HG02884 (cell line): ENCODE results near the gene RFX5.
"Not testable (repeated sequence)": the region's sequence is repeated elsewhere in the genome, so short reads cannot be mapped to it uniquely, and the experiment has no call there.

Experiments used
- ATAC-seq: cut with Tn5 transposase; IDR thresholded peaks from one replicate; pipeline ENCODE4 v1.9.1; 2021; ENCODE audit warnings: mild to moderate bottlenecking, moderate library complexity; ENCODE audit not compliant: unreplicated experiment

The RFX5 gene

DNA sequence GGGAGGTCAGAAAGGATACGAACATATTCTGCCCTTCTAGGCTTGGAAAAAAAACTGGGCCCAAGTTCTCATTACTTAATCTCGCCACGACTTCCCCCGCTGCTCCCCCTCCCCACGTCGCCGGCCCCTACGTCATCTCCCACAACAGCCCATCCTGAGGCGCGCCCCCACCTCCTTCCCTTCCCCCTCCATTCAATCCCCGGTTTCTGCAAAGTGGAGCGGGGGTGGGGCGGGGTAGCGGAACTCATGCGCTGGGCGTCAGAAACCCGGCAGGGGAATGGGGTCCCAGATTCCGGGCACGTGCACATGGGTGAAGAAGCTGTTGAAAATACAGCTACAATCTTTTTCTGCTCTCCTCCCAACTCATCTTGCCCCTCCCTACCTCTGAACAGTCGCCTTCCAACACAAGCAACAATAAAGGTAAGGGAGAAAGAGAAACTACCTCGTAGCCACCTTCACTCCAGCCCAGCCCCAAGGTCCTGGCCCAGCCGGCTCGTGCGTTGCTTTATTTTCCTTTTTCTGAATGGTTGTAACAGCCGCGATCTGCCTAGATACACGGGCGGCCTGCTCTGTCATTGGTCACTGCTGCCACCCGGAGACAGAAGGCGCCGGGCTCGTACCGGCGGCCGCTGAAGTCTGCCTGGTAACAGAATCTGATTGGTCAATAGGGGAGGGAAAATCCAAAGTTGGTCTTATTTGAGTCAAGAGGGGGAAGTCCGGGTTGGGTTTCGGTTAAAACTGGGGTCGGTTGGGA, at the start of gene RFX5:
TSS of gene RFX5 (minus strand) at position 484 of the 754 bp plus-strand sequence. CDS start 932 bp downstream, outside the sequence.
- peak; percentile 92 for ATAC-seq

GRCh38 chr1:151396265-151396664, 49.2 kb upstream of the RFX5 start:
- ATAC-seq: not testable (repeated sequence)

- ATAC-seq: no peak
Measured at GRCh38 chr1:151393583-151393982, 46.5 kb upstream of the RFX5 start.

DNA sequence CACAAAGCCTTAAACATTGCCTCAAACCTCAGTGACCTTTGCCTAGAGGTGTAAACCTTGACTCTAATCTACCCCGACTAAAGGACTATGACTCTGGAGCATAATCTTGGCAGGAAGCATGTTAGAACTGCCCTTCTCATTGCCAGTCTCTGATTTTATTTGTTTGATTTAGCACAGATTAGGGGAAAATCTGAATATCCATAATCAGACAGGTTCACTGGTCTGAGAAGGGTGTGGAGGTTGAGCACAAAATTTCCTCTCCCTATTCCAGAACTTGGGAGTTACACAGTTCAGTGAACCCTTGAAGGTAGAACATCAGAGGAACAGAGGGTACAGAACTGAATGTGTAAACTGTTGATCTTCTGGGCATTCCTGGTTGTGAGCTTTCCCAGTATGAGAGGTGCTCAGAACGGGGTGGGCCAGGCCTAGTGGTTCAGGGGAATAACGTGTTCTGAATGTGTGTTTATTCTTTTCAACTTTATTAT, 44.1 kb upstream of the RFX5 start:
- ATAC-seq: no peak

GRCh38 chr1:151390221-151391078, 43.4 kb upstream of the RFX5 start:
- ATAC-seq: not testable (repeated sequence)

- no peak for ATAC-seq
Measured at GRCh38 chr1:151386002-151386401, 39.0 kb upstream of the RFX5 start.

DNA sequence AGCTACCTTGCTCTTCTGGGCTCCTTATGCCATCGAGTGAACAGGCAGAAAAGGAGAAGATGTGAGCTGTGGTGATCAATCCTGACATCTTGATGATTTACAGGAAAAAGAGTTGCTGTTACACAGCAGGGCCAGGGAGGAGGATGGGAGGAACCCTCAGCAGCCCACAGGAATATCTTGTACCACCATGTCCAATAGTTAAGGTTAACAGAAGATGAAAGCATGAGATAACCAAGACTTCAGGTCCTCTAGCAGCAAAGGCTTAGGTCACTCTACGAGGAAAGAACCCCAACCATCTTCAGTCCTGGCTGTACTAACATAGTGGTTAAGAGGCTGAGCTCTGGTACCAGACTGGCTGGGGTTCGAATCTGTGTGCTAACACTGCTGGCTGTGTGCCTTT, 37.5 kb upstream of the RFX5 start:
- ATAC-seq: no peak

DNA sequence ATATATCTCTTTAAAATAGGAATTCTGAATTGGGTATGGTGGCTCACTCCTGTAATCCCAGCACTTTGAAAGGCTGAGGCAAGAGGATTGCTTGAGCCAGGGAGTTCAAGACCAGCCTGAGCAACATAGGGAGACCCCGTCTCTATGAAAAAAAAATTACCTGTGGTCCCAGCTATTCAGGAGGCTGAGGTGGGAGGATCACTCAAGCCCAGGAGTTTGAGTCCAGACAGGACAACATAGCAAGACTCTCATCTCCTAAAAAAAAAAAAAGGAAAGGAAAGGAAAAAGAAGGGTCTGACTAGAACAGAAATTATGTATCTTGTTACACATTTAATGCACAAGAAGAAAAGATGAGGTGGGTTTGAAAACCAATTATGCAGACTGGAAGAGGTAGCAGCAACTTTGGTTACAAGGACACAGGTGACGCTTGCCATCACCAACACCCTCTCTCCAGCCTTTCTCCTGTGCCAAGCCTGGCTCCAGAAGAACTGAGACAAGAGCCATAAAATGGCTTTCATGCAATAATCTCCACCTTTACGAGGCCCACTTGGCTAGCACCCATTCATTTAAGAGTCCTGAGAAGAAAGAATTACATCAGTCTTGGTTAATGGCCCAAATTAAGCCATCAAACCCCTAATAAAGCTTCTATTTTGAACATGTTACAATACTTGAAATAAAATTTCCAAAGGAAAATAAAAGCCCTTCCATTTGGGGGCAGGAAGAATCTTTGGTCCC, 30.3 kb upstream of the RFX5 start:
- no peak for ATAC-seq

- no peak for ATAC-seq
Measured at GRCh38 chr1:151373196-151373595, 26.1 kb upstream of the RFX5 start.

DNA sequence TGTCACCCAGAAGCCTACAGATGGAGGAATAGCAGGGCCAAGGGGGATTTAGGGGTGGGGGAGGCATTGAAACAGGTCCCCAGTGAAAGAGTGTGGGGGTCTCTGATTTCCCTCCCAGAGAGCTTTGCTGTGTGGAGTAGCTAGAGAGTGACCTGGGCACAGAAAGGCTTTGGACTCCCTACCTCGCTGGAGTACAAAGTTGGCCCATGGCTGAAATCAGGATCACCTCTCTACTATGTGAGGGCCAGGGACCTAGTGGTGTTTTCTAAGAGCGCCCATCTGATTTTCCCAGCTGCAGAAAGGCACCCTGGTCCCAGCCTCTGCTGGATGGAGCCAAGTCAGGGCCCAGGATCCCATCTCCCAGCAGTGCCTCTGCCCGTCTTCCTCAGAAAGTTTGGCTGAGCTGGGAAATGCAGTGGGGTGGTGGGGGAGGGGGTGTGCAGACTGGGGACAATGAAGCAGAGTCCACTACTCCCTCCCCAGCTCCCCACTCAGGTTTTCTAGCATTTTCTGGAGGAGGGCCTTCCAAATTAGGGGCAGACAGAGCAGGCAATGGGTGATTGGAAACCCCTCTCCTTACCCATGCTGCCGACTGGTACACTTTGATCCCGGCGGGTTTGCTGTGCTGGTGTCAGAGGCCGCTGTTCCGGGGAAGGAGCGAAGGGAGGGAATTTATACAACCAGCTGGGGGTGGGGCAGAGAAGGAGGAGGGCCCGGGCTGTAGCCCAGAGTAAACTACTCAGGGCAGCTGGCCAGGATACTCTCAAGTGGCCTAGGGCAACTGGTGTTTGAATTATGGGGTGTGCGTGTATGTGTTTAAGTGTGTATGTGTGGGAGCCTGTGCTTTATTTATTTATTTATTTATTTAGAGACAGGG, 25.2 kb upstream of the RFX5 start, which contains the start of gene SELENBP1:
TSS of gene SELENBP1 (minus strand) at position 648 of the 877 bp plus-strand sequence. CDS start at position 584, 64 bp downstream.
- no peak for ATAC-seq

DNA sequence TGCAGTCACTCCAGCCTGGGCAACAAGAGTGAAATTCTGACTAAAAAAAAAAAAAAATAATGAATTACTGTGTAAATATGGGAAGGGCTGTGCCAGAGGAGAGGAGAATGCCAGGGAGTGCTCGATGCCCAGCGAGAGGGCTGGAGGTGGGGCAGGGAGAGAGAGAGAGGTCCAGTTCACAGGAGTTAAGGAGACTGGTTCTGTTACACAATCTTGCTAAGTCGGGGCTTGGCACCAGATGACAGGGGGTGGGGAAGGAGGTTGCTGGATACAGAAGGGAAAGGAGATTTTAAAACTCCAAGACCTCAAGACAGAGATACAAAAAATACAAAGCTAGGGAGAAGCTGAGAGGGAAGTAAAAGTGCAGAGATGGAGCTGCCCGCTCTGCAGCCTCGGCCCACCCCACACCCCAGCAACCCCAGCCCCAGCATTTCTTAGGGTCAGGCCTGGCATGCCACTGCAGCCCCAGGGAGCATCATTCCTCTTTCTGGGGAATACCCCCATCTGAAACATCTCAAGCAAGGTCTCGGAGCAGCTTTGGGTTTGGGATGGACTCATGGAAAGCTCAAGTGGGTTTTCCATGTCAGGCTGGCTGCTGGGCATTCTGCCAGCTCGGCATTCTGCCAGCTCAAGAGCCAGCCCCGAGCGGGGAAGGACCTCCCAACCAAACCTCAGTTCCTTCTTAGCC, 24.5 kb upstream of the RFX5 start:
- no peak for ATAC-seq

DNA sequence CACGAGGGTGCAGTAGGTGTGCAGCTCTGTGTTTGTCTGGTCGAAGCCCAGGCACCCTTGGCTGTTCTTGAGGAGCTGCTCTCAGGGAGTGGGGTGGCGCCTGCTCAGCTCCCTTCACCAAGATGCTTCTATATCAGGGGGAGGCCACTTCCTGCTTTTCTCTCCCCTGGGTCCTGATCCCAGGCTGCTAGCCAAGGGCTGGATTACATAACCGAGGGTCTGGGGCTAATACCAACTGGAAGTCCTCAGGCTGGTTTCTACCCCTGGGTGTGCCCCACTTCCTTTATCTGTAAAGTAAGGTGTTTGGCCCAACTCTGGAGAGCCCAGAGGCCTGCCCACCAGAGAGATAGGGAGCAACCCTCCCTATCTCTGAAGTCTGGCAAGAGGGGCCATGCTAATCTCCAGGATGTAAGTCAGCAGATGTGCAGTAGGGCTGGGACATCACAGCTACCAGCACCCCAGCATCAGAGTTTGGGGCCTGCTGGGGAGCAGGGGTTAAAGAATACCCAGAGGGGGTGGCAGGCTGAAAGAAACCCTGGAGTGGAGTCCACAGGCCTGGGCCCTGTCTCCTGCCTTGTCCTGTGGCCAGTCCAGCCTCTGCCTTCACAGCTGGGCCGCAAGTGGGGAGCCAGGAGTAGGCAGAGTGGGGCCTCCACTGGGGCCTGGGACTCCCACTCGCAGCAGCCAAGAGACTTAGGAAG, 23.3 kb upstream of the RFX5 start:
- ATAC-seq: no peak

- ATAC-seq: no peak
Measured at GRCh38 chr1:151369621-151370048, 22.6 kb upstream of the RFX5 start.

DNA sequence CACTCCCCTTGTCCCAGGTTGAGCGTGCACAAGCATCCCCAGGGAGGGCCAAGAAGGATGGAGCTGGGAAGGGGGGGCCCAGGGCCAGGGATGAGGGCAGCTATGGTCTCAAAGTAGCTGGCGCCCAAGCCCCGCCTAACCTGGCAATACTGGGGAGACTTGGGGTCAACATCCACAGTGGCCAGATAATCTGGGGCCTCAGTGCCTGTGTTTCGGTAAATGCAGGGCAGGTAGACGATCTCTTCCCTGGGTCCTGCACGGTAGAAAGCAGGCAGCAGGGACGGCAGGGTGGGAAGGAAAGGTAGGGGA, 22.2 kb upstream of the RFX5 start:
- ATAC-seq: no peak

- ATAC-seq: no peak
Measured at GRCh38 chr1:151368393-151369301, 21.6 kb upstream of the RFX5 start.

DNA sequence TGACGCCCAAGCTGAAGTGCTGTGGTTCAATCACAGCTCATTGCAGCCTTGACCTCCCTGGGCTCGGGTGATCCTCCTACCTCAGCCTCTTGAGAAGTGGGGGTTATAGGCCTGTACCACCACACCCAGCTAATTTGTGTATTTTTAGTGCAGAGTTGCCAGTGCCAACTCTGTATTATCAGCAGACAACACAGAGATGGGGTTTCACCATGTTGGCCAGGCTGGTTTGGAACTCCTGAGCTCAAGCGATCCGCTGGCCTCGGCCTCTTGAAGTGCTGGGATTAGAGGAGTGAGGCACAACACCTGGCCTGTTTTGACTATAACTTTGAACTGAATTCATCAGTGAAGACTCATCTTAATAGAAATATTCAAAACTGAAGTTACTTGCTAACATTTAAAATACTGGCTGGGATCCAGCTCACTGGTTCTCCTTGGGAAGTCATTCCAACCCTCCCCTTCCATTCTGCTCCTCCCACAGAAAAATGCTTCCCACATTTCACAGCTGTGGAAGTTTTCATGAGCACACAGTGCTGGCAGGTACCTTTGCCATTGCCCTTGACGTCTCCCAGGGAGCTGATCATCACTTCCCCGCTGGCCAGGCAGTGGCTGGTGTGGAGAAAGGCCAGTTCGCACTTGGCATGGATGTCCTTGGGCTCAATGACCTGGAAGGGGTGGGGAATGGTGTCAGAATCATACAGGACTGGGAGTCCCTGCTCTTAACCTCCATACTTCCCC, 20.8 kb upstream of the RFX5 start:
- ATAC-seq: no peak

- ATAC-seq: no peak
Measured at GRCh38 chr1:151364996-151365395, 17.9 kb upstream of the RFX5 start.
